Adipocyte (in vitro differentiated cells): ENCODE data around the gene DNAH10.
"Not testable (repeated sequence)": the region's sequence is repeated elsewhere in the genome, so short reads cannot be mapped to it uniquely, and the experiment has no call there.

Experiments used
- DNase-seq: peaks from one replicate; pipeline ENCODE4 v3.0.0-alpha.2; 2015; ENCODE audit warnings: low read depth
- H3K27me3 ChIP-seq: replicated peaks from 2 replicates; pipeline ENCODE4 v1.7.0; 2013; ENCODE audit warnings: mild to moderate bottlenecking, low read length, moderate library complexity; ENCODE audit not compliant: control insufficient read depth, insufficient read depth
- H3K36me3 ChIP-seq: 2 replicates; pipeline ENCODE4 v1.7.0; 2013; ENCODE audit warnings: low read length, mild to moderate bottlenecking, moderate library complexity; ENCODE audit not compliant: control insufficient read depth, insufficient read depth, severe bottlenecking
- H3K4me1 ChIP-seq: 2 replicates; pipeline ENCODE4 v1.7.0; 2013; ENCODE audit warnings: mild to moderate bottlenecking, low read length, moderate library complexity; ENCODE audit not compliant: control insufficient read depth, insufficient read depth
- H3K4me3 ChIP-seq: 2 replicates; pipeline ENCODE4 v1.7.0; 2013; ENCODE audit warnings: mild to moderate bottlenecking, low read length, moderate library complexity
- H3K9ac ChIP-seq: 2 replicates; pipeline ENCODE4 v1.7.0; 2013; ENCODE audit warnings: mild to moderate bottlenecking, low read length, moderate library complexity
- H3K9me3 ChIP-seq: 2 replicates; pipeline ENCODE4 v1.7.0; 2013; ENCODE audit warnings: mild to moderate bottlenecking, low read length, moderate library complexity; ENCODE audit not compliant: control insufficient read depth

DNAH10 gene

DNA sequence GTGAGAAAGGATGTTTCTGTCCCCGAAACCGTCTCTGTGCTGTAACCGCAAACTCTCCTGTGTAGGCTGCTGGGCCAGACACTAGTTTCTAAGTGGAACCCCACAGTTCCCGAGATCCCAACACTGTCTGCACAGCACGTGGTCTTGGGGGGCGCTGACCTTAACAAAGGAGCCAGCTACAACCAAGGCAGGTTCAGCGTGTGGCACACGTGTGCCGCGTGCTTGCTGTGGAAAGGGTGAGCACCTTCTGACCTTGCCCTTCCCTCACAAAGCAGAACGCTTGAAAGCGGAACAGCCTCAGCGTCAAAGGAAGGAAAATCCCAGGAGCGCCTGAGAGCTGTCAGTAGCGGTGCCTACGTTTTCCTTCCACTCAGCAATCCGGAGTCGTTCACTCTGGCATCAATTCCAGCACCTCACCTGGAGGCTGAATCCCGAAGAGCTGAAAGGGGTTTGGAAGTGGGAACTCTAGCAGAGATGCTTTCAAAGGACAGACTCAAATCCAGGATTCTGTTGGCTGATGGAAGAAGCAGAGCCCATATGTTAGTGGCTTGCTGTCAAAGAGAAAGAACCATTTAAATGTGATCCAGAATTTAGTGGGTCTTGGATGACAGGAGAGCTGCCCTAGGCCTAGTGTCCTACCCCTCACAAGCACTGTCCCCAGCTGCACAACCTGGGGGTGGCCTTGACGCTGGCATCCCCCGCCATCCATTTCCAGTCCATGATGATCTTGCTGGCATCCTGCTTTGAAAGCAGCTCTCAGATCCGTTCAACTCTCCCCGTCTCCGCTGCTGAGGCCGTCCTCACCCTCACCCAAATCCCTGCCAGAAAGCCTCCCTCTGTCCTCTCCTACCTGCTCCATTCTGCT lies 183.4 kb downstream of the DNAH10 start:
- Histone ChIP-seq H3K9ac (no peak overlapping the region), H3K4me1 (peaks cover 13% of the 10 kb centered on the region), H3K9me3 (peaks cover 14% of the 10 kb centered on the region), H3K4me3 (no peak overlapping the region), H3K27me3 (no peaks in the 10 kb centered on the region), H3K36me3 (peaks cover 39% of the 10 kb centered on the region)
- no peak for DNase-seq

DNA sequence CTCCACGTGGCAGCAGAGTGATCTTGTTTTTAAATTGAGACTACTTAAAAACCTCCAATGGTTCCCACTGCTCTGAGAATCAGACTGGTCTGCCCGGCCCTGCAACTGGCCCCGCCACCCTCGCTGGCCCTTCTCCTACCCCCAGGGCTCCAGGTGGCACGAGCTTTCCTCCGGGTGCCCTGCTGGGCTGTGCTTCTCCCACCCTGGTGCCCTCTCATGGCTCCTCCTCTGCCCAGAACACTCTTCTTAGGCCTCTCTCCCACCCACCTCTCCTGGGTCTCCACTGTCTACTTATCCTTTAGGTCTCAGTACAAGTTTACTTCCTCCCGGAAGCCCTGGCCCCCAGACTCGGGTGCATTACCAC lies 184.0 kb downstream of the DNAH10 start:
- H3K36me3 ChIP-seq: peaks cover 36% of the 10 kb centered on the region
- H3K9ac ChIP-seq: no peak overlapping the region
- peaks cover 17% of the 10 kb centered on the region for H3K4me1 ChIP-seq
- no peak for DNase-seq
- H3K4me3 ChIP-seq: no peak overlapping the region
- no peaks in the 10 kb centered on the region for H3K27me3 ChIP-seq
- peaks cover 14% of the 10 kb centered on the region for H3K9me3 ChIP-seq

DNA sequence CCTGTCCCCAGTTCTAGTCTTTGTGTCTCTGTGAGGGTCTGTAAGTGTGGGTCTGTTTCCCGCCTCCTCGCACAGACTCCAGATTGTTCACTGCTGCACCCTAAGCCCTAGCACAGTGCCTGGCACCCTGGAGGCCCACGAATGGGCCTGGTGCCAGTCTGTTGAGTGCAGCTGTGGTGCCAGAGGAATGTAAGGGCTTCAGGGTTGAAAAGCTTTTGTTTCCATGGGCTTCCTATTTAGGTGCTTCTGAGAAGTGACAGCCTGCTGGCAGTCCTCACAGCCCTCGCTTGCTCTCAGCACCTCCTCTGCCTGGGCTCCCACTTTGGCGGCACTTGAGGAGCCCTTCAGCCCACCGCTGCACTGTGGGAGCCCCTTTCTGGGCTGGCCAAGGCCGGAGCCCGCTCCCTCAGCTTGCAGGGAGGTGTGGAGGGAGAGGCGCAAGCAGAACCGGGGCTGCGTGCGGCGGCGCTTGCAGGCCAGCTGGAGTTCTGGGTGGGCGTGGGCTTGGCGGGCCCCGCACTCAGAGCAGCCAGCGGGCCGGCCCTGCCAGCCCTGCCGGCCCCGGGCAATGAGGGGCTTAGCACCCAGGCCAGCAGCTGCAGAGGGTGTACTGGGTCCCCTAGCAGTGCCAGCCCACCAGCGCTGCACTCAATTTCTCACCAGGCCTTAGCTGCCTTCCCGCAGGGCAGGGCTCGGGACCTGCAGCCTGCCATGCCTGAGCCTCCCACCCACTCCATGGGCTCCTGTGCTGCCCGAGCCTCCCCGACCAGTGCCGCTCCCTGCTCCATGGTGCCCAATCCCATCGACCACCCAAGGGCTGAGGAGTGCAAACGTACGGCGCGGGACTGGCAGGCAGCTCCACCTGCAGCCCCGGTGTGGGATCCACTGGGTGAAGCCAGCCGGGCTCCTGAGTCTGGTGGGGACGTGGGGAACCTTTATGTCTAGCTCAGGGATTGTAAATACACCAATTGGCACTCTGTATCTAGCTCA lies 184.7 kb downstream of the DNAH10 start:
- peaks cover 17% of the 10 kb centered on the region for H3K4me1 ChIP-seq
- not testable (repeated sequence) for H3K27me3 ChIP-seq, H3K9me3 ChIP-seq, H3K9ac ChIP-seq, DNase-seq, H3K4me3 ChIP-seq
- H3K36me3 ChIP-seq: peaks cover 29% of the 10 kb centered on the region

DNA sequence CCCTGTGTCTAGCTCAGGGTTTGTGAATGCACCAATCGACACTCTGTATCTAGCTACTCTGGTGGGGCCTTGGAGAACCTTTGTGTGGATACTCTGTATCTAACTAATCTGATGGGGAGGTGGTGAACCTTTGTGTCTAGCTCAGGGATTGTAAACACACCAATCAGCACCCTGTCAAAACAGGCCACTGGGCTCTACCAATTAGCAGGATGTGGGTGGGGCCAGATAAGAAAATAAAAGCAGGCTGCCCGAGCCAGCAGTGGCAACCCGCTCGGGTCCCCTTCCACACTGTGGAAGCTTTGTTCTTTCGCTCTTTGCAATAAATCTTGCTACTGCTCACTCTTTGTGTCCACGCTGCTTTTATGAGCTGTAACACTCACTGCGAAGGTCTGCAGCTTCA lies 185.4 kb downstream of the DNAH10 start:
- peaks cover 13% of the 10 kb centered on the region for H3K4me1 ChIP-seq
- not testable (repeated sequence) for H3K4me3 ChIP-seq, H3K9ac ChIP-seq

DNA sequence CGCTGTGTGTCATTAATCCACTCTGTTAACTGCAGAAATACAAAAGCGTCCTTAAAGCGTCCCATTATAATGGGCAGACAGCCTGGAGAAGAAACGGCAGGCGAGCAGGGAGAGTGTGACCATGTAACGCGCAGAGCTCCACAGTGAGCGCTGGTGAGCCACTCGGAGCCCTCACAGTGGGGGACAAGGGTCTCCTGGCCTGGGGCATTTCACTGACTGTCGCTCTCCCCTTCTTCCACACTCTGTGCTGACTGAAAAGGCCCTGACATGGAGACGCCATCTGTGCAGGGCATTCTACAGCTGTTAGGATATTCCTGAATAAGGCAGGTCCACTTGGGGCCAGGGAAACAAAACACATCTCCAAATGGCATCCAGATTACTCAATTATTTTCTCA lies 186.3 kb downstream of the DNAH10 start:
- Histone ChIP-seq H3K36me3 (peaks cover 21% of the 10 kb centered on the region), H3K4me3 (no peak overlapping the region), H3K27me3 (no peaks in the 10 kb centered on the region), H3K9ac (no peak overlapping the region), H3K9me3 (no peaks in the 10 kb centered on the region), H3K4me1 (peaks cover 8% of the 10 kb centered on the region)
- DNase-seq: no peak

More for the DNA sequence above, 185.4 kb downstream of the DNAH10 start:
- not testable (repeated sequence) for DNase-seq, H3K9me3 ChIP-seq, H3K27me3 ChIP-seq
- peaks cover 22% of the 10 kb centered on the region for H3K36me3 ChIP-seq

DNA sequence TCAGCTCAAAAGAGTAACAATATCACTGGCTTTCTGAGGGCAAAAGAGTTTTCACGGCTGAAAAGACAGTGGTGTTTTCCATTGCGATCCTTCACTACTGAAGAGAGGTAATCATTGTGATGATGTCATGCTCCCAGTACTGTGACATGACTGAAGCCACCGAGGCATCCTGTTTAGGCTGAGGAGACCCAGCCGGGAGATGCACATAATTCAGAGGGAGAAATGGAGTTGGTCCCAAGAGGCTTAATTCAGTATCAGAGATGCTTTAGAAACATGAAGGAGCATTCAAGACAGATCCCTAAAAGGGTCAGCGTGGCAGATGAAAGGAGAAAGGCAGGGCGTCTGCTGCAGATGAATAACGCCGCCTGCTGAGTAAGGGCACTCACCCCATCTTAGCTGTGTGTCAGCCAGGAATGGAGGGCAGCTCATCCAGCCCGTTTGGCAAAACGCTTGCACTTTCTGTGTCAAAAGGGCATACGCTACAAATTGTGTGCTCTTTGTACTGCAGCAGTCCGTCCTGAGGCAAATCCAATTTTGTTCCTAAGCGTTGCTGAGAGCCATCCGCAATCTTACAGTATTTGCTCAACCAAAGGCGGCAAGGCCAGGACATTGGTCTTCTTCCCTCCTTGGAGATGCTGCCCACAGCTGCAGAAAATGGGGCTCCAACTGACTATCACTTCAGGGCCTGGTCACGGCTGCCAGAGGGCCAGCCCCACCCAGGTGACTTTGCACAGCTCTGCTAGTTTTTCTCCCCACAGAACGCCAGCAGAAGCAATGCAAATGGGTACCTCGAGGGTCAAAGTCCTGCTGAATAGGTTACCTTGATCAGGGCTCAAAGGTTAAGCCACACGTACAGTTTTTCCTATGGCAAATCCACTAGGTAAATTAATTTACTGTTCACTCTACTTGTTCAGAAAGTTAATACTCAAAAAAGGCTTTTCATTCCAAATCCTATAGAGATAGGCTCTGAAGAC lies 187.0 kb downstream of the DNAH10 start:
- H3K4me3 ChIP-seq: no peak overlapping the region
- H3K36me3 ChIP-seq: peaks cover 18% of the 10 kb centered on the region
- H3K9me3 ChIP-seq: no peaks in the 10 kb centered on the region
- no peak overlapping the region for H3K9ac ChIP-seq
- no peak for DNase-seq
- peaks cover 8% of the 10 kb centered on the region for H3K4me1 ChIP-seq
- H3K27me3 ChIP-seq: no peaks in the 10 kb centered on the region

DNA sequence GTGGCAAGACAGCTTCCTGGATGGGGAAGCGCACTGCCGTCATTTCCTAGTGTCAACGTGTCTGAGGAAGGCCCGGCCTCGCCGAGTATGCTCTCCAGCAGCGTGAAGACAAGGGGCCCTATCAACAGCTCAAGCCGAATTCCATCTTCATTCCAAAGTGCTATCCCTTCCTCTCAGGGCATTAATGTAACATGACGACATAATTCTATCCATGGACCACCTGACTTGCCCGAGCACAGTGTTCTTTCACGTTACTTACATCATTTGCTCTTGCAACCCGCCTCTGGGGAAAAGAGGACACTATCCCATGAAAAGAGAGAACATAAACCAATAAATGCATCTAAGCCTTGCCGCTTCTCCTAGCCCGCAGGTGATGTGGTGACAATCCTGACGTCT lies 187.7 kb downstream of the DNAH10 start:
- Histone ChIP-seq H3K27me3 (no peaks in the 10 kb centered on the region), H3K9ac (no peak overlapping the region), H3K9me3 (no peaks in the 10 kb centered on the region), H3K4me3 (no peak overlapping the region), H3K4me1 (peaks cover 8% of the 10 kb centered on the region), H3K36me3 (peaks cover 18% of the 10 kb centered on the region)
- DNase-seq: no peak

DNA sequence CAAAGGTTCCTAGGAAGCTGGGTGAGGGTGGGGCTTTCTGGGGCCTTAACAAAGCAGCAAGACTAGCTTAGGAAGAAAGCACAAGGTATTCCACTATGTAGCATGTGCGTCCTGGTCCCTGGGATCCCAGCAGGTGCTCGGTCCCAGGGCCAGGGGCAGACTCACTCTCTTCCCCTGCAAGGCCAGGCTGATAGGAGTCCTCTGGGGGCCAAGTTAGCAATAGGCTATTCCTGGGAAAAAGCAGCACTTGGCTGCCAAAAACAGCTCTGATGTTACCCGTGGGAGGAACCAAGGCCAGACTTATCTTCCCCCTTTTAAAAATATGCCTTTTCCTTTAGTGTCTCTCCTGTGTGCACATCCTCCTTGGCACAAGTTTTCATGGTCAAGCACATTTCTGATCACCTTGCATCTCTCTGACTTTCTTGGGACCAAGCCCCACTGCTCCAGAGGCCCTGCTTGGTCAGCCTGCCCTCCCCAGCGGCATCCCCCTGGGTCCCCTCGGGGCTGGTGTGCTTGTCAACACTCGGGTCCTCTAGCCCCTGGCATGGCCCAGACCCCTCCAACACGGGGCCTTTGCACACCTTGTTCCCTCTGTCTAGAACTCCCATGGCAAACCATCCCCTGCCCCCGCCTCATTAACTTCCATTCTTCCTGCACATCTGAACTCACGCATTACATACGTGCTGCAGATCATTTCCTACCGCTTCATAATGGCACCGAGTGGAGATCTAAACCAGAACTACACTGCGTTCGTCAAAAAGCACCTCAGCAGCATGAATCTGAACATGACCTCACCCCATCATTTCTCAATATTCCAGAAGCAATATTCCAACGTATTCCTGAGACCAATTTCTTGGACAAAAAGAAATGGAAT lies 188.6 kb downstream of the DNAH10 start:
- Histone ChIP-seq H3K36me3 (peaks cover 11% of the 10 kb centered on the region), H3K4me3 (no peak overlapping the region), H3K9ac (no peak overlapping the region), H3K27me3 (no peaks in the 10 kb centered on the region), H3K4me1 (peaks cover 8% of the 10 kb centered on the region), H3K9me3 (no peaks in the 10 kb centered on the region)
- DNase-seq: no peak

DNA sequence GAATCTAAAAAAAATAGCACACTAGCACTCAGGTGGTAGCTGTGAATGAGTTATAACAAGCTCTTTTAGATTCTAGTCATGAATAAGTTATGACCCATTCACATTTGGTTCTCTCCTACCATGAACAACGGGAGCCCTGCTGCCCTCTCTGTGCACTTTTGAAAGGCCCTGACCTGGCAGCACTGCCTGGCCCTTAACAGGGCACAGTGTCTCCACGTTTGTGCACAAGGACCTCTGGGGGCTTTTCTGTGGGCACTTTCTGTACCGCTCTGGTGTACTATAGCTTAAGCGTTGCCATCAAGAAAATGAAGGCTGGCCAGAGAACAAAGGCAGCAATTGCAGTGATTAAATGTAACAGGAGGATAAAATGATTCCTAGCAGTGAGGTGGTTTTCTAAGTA lies 189.4 kb downstream of the DNAH10 start:
- Histone ChIP-seq H3K9ac (no peak overlapping the region), H3K27me3 (no peaks in the 10 kb centered on the region), H3K36me3 (peaks cover 10% of the 10 kb centered on the region), H3K4me1 (peaks cover 8% of the 10 kb centered on the region), H3K9me3 (no peaks in the 10 kb centered on the region), H3K4me3 (no peak overlapping the region)
- DNase-seq: no peak

DNA sequence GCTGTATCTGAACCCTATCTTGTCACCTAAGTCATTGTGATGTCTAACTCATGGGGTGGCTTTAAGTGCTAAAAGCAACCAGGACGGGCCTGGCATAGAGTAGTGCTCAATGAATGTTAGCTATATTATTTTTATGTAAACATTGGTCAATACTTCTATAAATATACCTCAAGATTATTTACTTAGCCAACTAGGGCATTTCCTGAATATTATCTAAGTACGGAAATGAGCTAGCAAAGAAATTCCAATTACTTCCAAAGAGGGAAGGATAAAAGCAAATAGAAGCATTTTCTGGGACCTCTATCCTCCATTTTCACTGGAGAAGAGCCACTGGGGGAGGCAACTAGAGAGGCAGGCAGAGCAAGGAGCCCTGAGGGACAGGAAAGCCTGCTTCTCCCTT lies 189.9 kb downstream of the DNAH10 start:
- Histone ChIP-seq H3K36me3 (peaks cover 10% of the 10 kb centered on the region), H3K9me3 (no peaks in the 10 kb centered on the region), H3K4me3 (no peak overlapping the region), H3K27me3 (no peaks in the 10 kb centered on the region), H3K9ac (no peak overlapping the region), H3K4me1 (peaks cover 8% of the 10 kb centered on the region)
- peak; percentile 37 for DNase-seq
